Esophagus muscularis mucosa (tissue), 3 donors: Measurements from ENCODE around the gene PCNX4.

Source experiments
- CTCF ChIP-seq, 3 experiments: fragments of 200-600 bp in 2 of 3; fragments of 450-650 bp in 1 of 3; sonication (generic) in 2 of 3; IDR thresholded peaks; one replicate each; pipeline ENCODE4 v1.5.1; 2017 to 2019; ENCODE audit warnings: antibody characterized with exemption in 3 of 3, mild to moderate bottlenecking in 2 of 3, moderate library complexity in 1 of 3
- POLR2A ChIP-seq: fragments of 450-650 bp; IDR thresholded peaks from one replicate; pipeline ENCODE4 v1.6.1; 2017; ENCODE audit warnings: antibody characterized with exemption, moderate library complexity, mild to moderate bottlenecking, low read depth

- TF ChIP-seq CTCF (IDR thresholded peaks at IDR 0.05) (no peak), POLR2A (no peak)
Measured at GRCh38 chr14:60199321-60199720, 107.6 kb downstream of the PCNX4 start.
